ENCODE measurements around the gene ADSL.
"Not testable (repeated sequence)": the region's sequence is repeated elsewhere in the genome, so short reads cannot be mapped to it uniquely, and the experiment has no call there.

ADSL gene

DNA sequence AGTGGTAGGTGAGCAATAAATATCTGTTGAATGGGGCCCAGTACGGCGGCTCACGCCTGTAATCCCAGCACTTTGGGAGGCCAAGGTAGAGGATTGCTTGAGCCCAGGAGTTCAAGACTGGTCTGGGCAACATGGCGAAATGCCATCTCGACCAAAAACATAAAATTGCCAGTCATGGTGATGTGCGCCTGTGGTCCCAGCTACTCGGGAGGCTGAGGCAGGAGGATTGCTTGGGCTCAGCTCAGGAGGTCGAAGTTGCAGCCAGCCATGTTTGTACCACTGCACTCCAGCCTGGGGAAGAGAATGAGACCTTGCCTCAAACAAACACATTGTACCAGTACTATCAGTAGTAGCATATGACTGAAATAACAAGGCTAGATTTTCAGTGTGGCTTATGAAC, 28.3 kb downstream of the ADSL start:
- DNase-seq (ENCODE audit: low spot score): no peak

DNA sequence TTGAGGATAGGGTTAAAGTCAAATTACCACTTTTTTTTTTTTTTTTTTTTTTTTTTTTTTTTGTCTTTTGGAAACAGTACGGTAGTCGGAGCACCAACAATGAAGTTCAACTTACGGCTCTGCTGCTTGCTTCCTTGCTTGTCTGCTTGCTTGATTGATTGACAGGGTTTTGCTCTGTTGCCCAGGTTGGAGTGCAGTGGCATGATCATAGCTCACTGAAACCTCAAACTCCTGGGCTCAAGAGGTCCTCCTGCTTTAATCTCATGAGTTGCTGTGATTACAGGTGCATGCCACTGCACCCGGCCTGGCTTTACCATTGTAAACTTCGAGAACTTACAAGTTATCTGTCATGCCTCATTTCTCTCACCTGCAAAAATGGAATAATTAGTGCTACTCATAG, 29.8 kb downstream of the ADSL start:
- DNase-seq (ENCODE audit: low spot score): no peak

DNA sequence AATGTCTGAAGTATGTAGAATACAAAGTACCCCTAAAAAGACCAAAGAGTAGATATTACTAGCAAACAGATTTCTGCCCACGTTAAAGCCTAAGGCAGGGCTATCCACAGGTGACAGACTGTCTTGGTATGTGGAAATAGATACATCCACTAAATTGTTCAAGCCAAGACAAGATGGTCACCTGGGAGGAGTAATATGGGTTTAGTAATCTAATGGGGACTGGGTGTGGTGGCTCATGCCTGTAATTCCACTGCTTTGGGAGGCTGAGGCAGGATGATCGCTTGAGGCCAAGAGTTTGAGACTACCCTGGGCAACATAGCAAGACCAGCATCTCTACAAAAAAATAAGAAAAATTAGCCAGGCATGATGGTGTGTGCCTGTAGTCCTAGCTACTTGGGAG, 31.6 kb downstream of the ADSL start:
- DNase-seq (ENCODE audit: low spot score): no peak

DNA sequence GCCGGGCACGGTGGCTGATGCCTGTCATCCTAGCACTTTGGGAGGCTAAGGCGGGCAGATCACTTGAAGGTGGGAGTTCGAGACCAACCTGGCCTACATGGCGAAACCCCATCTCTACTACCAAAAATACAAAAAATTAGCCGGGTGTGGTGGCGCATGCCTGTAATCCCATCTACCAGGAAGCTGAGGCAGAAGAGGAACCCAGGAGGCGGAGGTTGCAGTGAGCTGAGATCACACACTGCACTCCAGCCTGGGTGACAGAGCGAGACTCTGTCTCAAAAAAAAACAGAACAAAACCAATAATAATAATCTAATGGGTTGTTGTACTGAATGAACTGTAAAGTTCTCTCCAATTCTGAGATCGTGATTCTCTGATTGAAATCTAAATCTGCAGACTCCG, 32.1 kb downstream of the ADSL start:
- not testable (repeated sequence) for DNase-seq (ENCODE audit: low spot score)

DNA sequence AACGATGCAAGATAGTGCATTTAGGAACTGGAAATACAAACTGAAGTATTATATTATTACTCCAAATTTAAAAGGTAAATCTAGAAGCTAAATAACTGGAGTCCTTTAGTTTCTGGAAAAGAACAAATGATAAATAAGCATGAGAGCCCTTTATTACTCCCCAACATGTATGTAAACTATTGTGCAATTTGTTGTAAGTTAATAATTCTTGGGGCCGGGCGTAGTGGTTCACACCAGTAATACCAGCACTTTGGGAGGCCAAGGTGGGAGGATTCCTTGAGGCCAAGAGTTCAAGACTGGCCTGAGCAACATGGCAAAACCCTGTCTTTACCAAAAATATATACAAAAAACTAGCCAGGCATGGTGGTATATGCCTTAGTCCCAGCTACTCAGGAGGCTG, 35.2 kb downstream of the ADSL start:
- no peak for DNase-seq (ENCODE audit: low spot score)

DNA sequence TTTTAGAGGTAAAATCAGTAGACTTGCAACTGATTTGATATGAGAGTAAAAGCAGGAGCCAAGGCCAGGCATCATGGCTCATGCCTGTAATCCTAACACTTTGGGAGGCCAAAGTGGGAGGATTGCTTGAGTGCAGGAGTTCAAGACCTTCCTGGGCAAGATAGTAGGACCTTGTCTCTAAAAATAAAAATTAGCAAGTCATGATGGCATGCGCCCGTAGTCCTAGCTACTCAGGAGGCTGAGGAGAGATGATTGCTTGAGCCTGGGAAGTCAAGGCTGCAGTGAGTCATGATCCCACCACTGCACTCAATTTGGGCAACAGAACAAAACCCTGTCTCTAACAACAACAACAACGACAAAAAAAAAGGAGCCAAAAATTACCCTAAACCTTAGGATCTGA, 37.6 kb downstream of the ADSL start:
- DNase-seq (ENCODE audit: low spot score): no peak

DNA sequence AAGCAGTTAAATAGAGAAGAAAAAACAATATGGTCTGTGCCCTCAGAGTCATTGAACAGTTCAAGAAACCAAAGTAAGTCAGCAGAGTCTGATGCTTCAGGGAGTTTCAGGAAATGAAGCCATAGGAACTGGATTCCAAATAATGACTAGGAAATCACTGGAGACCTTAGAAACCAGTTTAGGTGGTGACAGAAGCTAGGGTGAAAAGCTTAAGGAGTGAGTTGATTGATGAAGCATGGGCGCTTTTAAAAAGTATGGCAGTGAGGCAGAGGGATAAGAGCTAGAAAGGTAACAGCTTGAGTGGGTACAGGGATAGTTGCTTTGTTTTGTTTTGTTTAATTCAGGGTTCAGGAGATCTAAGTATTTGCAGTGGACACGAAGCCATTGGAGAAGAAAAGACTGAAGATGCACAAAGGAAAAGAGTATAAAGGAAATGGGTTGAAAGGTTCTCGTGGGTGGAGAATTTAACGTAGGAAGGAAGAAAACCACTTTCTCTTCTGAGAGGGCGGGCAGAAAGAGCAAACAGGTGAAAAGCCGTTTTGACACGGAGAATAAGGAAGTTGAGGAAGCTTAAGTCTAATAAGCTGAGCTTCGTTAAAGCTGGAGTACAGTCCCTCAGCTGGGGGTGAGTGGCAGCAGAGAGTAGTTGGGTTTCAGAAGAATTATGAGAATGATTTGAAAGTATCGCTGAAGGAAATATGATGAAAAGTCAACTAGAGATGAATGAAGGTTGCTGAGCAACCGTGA, 38.9 kb downstream of the ADSL start:
- DNase-seq (ENCODE audit: low spot score): no peak

DNA sequence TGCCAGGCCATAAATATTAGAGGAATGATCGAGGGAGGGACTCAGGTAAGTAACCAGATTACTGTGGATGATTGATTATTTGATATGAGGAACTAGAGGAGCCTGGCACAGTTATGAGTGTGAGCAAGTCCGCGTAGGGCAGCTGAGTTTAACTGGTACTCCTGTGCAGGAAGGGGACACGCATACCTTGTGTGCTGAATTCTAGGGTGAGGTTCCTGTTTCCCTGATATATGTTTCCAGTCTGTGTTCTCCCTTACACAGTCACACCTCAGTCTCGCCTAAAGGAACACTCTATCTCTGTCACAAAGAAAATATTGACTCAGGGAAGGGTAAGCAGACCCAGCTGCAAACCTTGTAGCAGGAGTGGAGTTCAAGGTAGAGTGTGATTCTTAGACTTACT, 41.4 kb downstream of the ADSL start:
- DNase-seq (ENCODE audit: low spot score): no peak

DNA sequence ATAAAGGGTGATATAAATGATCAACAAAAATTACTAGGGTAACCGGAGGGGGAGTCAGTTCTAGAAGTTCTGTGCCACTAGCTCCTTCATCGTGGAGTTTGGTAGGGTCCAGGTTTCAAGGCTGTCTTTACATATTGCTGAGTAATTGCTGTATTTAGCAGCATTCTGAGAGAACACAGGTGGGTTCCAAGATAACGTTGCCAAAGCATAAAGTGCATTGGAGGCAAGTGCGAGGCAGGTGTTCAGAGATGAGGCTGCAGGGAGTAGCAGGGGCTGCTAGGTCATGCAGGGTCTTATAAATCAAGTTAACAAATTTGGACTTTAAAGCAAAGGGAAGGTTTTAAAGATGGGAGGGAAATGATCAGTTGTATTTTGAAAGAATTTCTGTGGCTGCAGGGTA, 41.9 kb downstream of the ADSL start:
- no peak for DNase-seq (ENCODE audit: low spot score)

DNA sequence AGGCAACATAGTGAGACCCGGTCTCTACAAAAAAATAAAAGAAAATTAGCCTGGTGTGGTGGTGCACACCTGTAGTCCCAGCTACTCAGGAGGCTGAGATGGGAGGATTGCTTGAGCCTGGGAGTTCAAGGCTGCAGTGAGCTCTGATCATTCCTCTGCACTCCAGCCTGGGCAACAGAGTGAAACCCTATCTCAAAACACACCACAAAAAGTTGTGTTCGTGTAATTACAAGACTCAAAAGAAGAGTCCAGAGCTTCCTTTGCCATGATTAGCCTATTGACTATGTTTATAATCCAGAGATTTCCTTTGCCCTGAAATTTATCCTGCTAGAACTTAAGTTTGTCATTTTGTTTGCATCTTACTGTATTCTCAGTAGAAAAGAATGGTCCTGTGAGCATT, 45.1 kb downstream of the ADSL start:
- DNase-seq (ENCODE audit: low spot score): no peak

DNA sequence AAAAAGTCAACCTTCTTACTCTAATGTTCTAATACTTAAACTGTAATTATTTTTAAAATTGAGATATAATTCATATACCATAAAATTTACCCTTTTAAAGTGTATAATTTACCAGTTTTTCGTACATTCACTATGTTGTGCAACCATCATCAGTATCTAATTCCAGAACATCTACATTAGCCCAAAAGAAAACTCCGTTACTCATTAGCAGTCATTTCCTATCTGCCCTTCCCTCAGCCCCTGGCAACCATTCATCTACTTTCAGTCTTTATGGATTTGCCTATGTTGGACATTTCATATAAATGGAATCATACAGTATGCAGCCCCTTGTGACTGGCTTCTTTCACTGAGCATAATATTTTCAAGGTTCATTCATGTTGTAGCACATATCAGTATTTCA, 46.3 kb downstream of the ADSL start:
- no peak for DNase-seq (ENCODE audit: low spot score)

DNA sequence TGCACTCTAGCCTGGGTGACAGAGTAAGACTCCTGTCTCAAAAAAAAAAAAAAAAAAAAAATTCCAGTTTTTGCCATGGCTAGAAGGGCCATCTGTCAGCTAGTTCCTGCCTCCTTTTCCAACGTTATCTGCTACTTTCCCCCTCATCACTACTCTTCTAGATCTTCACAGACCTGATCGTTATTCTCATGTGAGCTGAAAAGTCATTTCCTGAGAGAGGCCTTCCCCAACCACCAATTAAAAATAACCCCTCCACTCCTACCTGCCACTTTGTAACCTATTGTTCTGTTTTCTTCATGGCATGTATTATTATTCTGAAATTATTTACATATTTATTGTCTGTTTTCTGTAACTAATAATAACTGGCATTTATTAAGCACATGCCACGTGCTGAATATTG, 48.3 kb downstream of the ADSL start:
- DNase-seq (ENCODE audit: low spot score): no peak

DNA sequence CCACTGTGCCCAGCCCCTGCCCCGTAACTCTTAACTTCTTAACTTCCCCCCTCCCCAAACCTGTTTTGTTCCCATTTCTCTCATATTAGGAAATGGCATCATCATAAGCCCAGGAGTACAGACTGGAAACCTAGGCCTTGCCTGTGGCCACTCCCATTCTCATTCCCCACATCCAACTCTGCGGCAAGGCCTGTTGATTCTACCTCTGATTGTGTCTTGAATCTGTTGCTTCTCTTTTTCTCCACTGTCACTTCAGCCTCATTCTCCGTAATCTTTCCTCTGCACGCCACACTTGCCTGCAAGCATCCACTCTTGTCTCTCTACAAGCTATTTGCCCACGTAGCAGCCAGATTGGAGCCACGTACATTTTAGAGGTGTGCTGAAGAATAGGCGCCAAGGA, 49.3 kb downstream of the ADSL start:
- no peak for DNase-seq (ENCODE audit: low spot score)

DNA sequence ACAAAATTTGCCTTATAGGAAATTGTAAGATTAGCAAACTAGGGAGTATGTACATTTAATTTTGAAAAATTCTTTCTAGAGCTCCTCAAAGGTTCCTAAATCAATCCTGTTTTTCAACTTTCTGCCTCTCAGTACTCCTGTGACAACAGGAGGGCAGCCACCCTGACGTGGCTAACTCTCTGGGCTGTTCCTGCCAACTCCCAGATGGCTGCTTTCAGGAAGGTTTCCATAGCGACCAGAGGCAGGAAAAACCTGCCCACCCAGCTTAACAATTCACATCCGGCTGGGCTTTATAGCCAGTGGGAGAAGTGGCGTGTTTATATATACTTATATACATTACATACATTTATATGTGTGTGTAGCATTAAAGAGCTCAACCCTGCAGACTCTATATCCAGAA, 50.6 kb downstream of the ADSL start:
- no peak for DNase-seq (ENCODE audit: low spot score)

DNA sequence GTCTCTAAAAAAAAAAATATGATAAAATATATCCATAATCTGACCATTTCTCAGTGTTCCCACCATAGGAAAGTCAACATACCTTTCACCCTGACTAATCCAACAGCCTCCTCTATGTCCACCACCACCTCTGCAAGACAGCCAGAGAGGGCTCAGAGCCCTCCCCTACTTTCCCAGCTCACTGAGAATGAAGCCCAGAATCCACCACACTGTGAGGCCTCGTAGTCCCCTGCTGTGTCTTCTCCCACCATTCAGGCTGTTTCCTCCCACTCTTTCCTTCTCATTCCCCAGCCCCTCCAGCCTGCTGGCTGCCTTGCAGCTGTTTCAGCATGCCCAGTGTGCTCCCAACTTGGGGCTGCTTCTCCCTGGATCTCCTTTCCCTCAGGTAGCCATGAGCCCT, 51.1 kb downstream of the ADSL start:
- no peak for DNase-seq (ENCODE audit: low spot score)

DNA sequence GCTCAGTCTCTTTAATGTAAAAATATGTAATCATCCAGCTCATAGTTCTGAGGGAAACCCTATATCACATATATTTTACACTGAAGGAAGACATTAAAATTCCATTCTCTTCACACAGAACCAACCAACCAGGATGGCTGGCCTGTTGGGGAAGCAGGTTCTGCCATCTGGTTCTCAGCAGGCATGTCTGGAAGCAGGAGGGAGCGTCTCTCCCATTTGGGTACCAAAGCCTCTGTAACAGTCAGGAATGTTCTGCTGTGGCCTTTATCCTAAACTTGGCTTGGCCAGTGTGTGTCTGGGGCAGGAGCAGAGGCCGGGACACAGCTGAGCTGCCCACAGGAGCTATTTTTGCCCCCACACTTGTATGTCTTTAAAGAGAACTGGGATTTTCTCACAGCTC, 53.3 kb downstream of the ADSL start:
- DNase-seq (ENCODE audit: low spot score): no peak

DNA sequence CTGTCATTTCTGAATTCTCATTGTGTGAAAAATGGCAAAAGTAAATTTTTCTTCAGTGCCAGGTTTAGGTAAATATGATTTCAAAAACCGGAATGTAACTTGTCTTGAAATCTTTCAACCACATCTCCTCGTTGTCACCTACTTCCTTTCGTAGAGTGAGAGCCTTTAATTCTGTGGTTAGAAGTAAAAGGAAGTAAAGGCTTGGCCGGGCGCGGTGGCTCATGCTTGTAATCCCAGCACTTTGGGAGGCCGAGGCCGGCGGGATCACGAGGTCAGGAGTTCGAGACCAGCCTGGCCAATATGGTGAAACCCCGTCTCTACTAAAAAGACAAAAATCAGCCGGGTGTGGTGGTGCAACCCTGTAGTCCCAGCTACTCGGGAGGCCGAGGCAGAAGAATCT, 53.9 kb downstream of the ADSL start:
- DNase-seq (ENCODE audit: low spot score): no peak

DNA sequence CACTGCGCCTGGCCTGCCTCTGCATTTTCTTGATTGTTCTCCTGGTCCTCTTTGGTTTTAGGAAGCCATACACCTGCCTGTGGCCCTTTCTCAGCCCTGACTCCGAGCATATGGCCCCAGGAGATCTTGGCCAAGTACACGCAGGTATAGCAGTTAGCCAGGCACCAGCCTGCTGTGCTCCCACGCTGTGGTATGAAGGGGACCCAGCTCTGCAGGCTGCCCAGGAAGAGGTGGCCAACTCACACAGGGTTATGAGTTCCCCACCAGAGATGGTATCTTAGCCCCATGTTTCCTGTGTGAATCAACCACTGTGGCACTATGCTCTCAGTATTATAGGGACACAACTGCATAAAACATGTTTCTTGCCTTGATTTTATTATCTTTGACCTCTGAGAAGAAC, 55.2 kb downstream of the ADSL start:
- DNase-seq (ENCODE audit: low spot score): no peak

DNA sequence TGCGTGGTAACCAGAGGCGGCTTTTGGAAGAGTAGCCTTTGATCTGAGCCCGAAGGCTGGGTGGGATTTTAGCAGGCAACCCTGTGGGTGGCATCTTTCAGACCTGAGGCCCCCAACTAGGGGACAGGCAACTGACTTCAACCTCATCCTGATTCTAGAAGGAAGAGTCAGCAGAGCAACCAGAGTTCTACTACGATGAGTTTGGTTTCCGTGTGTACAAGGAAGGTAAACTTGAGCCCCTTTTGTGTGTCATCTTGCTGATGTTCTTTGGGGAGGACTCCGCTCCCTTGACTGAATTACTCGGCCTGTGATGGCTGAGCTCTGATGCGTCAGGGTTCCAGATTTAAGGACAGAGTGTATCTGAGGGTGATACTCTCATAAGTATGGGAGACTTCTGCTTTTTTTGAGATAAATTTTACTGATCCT, 55.7 kb downstream of the ADSL start:
- no peak for DNase-seq (ENCODE audit: low spot score)

DNA sequence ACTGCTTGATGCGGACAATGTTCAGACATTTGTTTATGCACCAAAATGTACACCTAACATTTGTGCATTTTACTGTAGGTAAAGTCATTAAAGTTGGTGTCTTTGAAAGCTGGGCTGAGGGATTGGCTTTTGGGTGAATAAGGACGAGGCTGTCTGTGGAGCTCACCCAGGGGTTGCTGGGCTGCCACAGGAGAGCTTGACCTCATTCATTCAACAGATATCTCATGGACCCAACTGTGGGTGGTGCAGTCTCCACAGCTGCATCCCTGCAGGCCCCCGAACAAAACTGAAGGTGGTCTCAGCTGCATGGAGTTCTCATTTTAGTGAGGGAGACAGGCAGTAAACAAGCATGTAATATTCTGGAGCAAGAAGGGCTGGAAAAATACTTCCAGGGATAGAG, 56.8 kb downstream of the ADSL start:
- no peak for DNase-seq (ENCODE audit: low spot score)

DNA sequence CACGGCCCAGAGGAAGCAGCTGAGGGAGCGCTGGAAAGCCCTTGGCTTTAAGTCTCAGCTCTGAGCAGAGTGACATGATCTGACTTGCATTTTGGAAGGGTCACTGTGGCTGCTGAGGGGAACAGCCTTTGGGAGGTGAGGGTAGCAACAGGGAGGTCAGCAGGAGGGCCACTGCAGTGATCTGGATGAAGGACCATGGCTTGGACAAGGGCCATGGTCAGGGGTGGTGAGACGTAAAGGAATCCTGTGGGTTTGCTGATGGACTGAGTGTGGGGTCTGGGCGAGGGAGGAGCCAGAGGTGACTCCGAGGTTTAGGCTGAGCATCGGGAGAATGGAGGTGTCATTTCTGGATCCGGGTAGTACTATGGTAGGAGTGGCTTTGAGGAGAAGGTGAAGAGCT, 57.4 kb downstream of the ADSL start:
- no peak for DNase-seq (ENCODE audit: low spot score)

DNA sequence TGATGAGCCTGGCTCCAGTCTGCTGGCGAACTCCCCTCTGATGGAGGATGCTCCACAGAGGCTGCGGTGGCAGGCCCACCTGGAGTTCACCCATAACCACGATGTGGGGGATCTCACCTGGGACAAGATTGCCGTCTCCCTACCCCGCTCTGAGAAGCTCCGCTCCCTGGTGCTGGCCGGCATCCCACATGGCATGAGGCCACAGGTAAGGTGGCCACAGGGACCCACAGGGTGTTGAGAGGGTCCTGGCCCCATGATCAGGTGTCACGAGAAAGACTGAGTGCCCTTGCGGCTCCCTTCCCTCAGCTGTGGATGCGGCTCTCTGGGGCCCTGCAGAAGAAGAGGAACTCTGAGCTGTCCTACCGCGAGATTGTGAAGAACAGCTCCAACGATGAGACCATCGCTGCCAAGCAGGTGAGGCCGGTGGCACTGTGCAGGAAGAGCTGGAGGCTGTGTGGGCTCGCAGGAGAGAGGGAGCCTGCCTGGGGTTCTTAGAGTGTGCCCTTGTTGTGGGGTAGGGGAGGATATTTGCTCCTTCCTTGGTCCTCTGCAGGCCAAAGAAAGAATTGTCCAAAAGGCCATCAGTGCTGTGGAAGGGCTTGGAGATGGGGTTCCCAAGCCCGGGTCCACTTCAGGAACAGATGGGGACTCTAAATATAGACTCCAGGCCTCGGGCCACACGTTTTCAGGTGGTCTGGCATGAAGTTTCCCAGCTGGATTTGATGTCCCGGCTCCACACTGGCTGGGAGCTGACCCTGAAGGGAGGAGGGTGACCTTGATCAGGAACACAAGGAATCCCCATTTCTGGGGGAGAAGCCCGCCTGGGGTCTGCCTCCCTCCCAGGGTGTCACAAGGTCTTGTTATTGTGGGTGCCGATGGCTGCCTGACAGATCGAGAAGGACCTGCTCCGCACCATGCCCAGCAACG, 58.2 kb downstream of the ADSL start:
- DNase-seq (ENCODE audit: low spot score): no peak
